ENCODE results near the gene SRPRB. TPM values are rescaled to one million over a fixed set of nuclear protein-coding genes. Genes with fewer than 3 reads are reported as not detected.

SRPRB gene
- total and polyA plus RNA-seq, 9 donors = 6.2 to 59.7 (median 35.1) TPM

GRCh38 chr3:133762539-133762938 is 43.1 kb upstream of the SRPRB start:
- 82 to 84% (median 83%) methylated on average over 3 of the region's 3 CpGs for WGBS, 3 donors
- DNase-seq = no peak
- Histone ChIP-seq H3K36me3 (no peaks in the 10 kb centered on the region), H3K9me3 (no peaks in the 10 kb centered on the region), H3K4me1 (ENCODE audit: insufficient read depth) (no peaks in the 10 kb centered on the region), H3K27me3 (no peaks in the 10 kb centered on the region), H3K27ac (no peak overlapping the region), H3K4me3 (no peak overlapping the region)
- TF ChIP-seq, protein P1, sequence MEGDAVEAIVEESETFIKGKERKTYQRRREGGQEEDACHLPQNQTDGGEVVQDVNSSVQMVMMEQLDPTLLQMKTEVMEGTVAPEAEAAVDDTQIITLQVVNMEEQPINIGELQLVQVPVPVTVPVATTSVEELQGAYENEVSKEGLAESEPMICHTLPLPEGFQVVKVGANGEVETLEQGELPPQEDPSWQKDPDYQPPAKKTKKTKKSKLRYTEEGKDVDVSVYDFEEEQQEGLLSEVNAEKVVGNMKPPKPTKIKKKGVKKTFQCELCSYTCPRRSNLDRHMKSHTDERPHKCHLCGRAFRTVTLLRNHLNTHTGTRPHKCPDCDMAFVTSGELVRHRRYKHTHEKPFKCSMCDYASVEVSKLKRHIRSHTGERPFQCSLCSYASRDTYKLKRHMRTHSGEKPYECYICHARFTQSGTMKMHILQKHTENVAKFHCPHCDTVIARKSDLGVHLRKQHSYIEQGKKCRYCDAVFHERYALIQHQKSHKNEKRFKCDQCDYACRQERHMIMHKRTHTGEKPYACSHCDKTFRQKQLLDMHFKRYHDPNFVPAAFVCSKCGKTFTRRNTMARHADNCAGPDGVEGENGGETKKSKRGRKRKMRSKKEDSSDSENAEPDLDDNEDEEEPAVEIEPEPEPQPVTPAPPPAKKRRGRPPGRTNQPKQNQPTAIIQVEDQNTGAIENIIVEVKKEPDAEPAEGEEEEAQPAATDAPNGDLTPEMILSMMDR (IDR thresholded peaks at IDR 0.05) = no peak
- TF ChIP-seq POLR2A (IDR thresholded peaks at IDR 0.05) (no peak), EP300 (IDR thresholded peaks at IDR 0.05) (no peak)
- intact Hi-C loops (cut with DNase I) = no loop called here

DNA sequence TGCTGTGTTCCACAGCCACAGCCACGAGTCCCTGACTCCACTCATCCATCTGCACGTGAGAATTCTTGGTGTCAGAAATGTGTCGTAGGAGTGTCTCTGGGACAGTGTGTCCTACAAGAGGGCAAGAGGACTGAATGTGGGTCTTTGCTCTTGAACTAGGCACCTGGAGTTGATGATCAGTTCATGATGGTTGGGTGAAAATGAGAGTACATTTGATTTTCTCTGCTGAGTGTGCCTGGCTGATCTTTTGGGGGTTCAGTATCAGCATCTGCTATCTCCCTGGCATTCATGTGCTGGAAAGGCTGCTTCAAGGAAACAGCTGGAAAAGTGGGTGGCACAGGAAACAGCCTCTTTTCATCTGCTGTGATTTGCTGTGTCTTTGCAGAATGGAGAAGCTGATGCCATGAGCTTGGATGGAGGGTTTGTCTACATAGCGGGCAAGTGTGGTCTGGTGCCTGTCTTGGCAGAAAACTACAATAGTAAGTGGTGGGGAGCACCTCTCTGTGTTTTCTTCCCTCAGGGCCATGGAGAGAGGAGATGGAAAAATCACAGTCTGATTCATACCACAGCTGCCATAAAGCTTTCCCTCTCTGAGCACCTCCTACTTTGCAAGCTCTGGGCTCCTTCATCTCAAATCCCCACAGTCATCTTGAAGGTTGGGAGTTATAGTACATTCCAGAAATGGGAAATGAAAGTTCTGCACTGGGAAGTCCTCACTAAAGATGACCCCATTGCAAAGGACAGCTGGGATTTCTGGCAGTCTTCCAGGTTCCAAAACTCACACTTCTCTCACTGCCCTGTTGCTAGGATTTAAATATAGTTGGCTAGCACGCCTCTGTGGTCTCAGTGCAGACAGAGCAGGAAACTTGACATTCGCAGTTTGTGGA is 41.6 kb upstream of the SRPRB start:
- TF ChIP-seq POLR2A (IDR thresholded peaks at IDR 0.05) (no peak), EP300 (IDR thresholded peaks at IDR 0.05) (no peak)
- TF ChIP-seq, protein P1 (IDR thresholded peaks at IDR 0.05) = no peak
- no peaks in the 10 kb centered on the region for H3K9me3 ChIP-seq
- no peaks in the 10 kb centered on the region for H3K36me3 ChIP-seq
- H3K4me3 ChIP-seq = no peak overlapping the region
- no peaks in the 10 kb centered on the region for H3K27me3 ChIP-seq
- no peak for DNase-seq
- H3K4me1 ChIP-seq (ENCODE audit: insufficient read depth) = no peaks in the 10 kb centered on the region
- 55 to 60% (median 59%) methylated on average over 6 of the region's 6 CpGs for WGBS, 3 donors
- H3K27ac ChIP-seq = no peak overlapping the region
- intact Hi-C loops (cut with DNase I) = no loop called here

GRCh38 chr3:133765256-133765655 is 40.4 kb upstream of the SRPRB start:
- TF ChIP-seq, protein P1 (IDR thresholded peaks at IDR 0.05) = no peak
- TF ChIP-seq EP300 (IDR thresholded peaks at IDR 0.05) (no peak), POLR2A (IDR thresholded peaks at IDR 0.05) (no peak)
- no peak for DNase-seq
- Histone ChIP-seq H3K4me3 (no peak overlapping the region), H3K36me3 (no peaks in the 10 kb centered on the region), H3K27ac (no peak overlapping the region), H3K27me3 (no peaks in the 10 kb centered on the region), H3K4me1 (ENCODE audit: insufficient read depth) (no peaks in the 10 kb centered on the region), H3K9me3 (no peaks in the 10 kb centered on the region)
- intact Hi-C loops (cut with DNase I) = no loop called here

GRCh38 chr3:133767607-133768006 is 38.0 kb upstream of the SRPRB start:
- Histone ChIP-seq H3K36me3 (no peaks in the 10 kb centered on the region), H3K27me3 (no peaks in the 10 kb centered on the region), H3K4me3 (no peak overlapping the region), H3K9me3 (no peaks in the 10 kb centered on the region), H3K4me1 (ENCODE audit: insufficient read depth) (no peaks in the 10 kb centered on the region), H3K27ac (no peak overlapping the region)
- no peak for TF ChIP-seq POLR2A (IDR thresholded peaks at IDR 0.05)
- TF ChIP-seq, protein P1 (IDR thresholded peaks at IDR 0.05) = no peak
- no peak for TF ChIP-seq EP300 (IDR thresholded peaks at IDR 0.05)
- intact Hi-C loops (cut with DNase I) = no loop called here
- DNase-seq = no peak
- WGBS, 3 donors = 90 to 97% (median 94%) methylated on average over 1 of the region's 1 CpG
